Ammon's horn (tissue), 1 donor: ENCODE measurements around the gene IFNA21.
"Not testable (repeated sequence)": the region's sequence is repeated elsewhere in the genome, so short reads cannot be mapped to it uniquely, and the experiment has no call there.

Experiments
- DNase-seq: peaks from one replicate; pipeline ENCODE4 v3.0.0-alpha.2; 2016; ENCODE audit warnings: low spot score

Gene IFNA21

GRCh38 chr9:21166560-21166959 lies at the start of gene IFNA21:
Gene IFNA21, minus strand, starts transcription at chr9:21166660. Its CDS starts 48 bp downstream, at chr9:21166612.
- DNase-seq: not testable (repeated sequence)

GRCh38 chr9:21213411-21214326 lies 47.2 kb upstream of the IFNA21 start:
- not testable (repeated sequence) for DNase-seq

GRCh38 chr9:21212160-21212559 lies 45.7 kb upstream of the IFNA21 start:
- DNase-seq: not testable (repeated sequence)

GRCh38 chr9:21210782-21211181 lies 44.3 kb upstream of the IFNA21 start:
- DNase-seq: not testable (repeated sequence)

- DNase-seq: no peak
These were observed 43.9 kb upstream of the IFNA21 start for GRCh38 chr9:21210311-21210710.

GRCh38 chr9:21207043-21207442 lies 40.6 kb upstream of the IFNA21 start, which contains the start of gene IFNA10:
Gene IFNA10, minus strand, starts transcription at chr9:21207143. Its CDS starts 46 bp downstream, at chr9:21207097.
- DNase-seq: not testable (repeated sequence)

- no peak for DNase-seq
These were observed 38.7 kb upstream of the IFNA21 start for GRCh38 chr9:21205204-21205603.

- not testable (repeated sequence) for DNase-seq
These were observed 35.6 kb upstream of the IFNA21 start, which contains the start of gene IFNA7 for GRCh38 chr9:21202105-21202504. Gene IFNA7, minus strand, starts transcription at chr9:21202205. Its CDS starts 40 bp downstream, at chr9:21202165.

- peak; percentile 21 for DNase-seq
These were observed 28.7 kb upstream of the IFNA21 start for GRCh38 chr9:21194867-21195776.

GRCh38 chr9:21187487-21187886 lies 21.0 kb upstream of the IFNA21 start, which contains the start of gene IFNA4:
Gene IFNA4, minus strand, starts transcription at chr9:21187587. Its CDS starts 56 bp downstream, at chr9:21187531.
- not testable (repeated sequence) for DNase-seq

GRCh38 chr9:21182810-21183736 lies 16.6 kb upstream of the IFNA21 start:
- DNase-seq: not testable (repeated sequence)

GRCh38 chr9:21174671-21175070 lies 8.2 kb upstream of the IFNA21 start:
- no peak for DNase-seq

- no peak for DNase-seq
These were observed 5.7 kb upstream of the IFNA21 start for GRCh38 chr9:21172156-21172555.

- DNase-seq: no peak
These were observed 4.9 kb upstream of the IFNA21 start for GRCh38 chr9:21171351-21171750.

GRCh38 chr9:21165516-21165915 lies 944 bp downstream of the IFNA21 start:
- DNase-seq: no peak

- DNase-seq: peak; percentile 28
These were observed 6.3 kb downstream of the IFNA21 start for GRCh38 chr9:21160178-21160577.

GRCh38 chr9:21155501-21155900 lies 11.0 kb downstream of the IFNA21 start:
- no peak for DNase-seq

GRCh38 chr9:21154018-21154608 lies 12.3 kb downstream of the IFNA21 start:
- DNase-seq: peak; percentile 63

- DNase-seq: peak; percentile 18
These were observed 13.0 kb downstream of the IFNA21 start for GRCh38 chr9:21153336-21154017.

- DNase-seq: no peak
These were observed 21.9 kb downstream of the IFNA21 start for GRCh38 chr9:21144603-21145002.
